ENCODE results near the gene ANKRD30A. TPM values are rescaled to one million over a fixed set of nuclear protein-coding genes. Genes with fewer than 3 reads are reported as not detected.

ANKRD30A gene
- total RNA-seq, 3 donors from 2014 or later, result not detected

DNA sequence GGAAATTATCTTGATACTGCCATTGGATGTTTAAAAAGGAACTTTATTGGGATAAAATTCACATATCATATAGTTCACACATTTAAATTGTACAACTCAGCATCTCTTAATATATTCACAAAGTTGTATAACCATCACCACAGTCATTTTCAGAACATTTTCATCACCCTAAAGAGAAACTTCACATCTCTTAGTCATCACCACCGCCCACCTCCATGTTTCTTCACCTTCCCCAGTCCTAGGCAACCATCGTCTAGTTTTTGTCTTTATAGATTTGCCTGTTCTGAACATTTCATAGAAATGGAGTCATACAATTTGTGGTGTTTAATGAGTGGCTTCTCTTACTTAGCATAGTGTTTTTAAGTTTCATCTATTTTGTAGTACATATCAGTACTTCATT, 96.6 kb downstream of the ANKRD30A start:
- ATAC-seq, result no peak
- H3K4me3 ChIP-seq, result no peak overlapping the region

DNA sequence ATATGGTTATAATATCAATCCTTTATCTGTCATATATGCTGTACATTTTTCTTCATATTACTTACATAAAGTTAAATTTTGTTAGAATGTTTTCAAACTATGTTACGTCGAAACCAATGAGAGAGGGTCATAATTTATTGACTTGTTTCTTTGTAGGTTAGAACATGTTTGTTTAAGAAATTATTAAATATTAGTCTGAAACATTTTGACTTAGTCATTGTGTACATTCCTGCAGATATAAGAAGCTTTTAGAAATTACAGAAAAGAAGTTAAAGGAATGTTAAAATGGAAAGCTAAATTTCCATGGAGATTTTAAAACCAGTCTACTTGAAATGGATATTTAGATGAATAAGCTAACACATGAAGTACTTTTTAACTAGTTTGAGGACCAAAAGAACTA, 99.8 kb downstream of the ANKRD30A start:
- ATAC-seq (no peak), DNase-seq (no peak)
- no peaks in the 10 kb centered on the region for H3K4me1 ChIP-seq (ENCODE audit: low read depth)
- H3K36me3 ChIP-seq (ENCODE audit: low read depth), result no peaks in the 10 kb centered on the region
- intact Hi-C loops (cut with DNase I, micrococcal nuclease), result no loop called here
- TF ChIP-seq, protein P1, sequence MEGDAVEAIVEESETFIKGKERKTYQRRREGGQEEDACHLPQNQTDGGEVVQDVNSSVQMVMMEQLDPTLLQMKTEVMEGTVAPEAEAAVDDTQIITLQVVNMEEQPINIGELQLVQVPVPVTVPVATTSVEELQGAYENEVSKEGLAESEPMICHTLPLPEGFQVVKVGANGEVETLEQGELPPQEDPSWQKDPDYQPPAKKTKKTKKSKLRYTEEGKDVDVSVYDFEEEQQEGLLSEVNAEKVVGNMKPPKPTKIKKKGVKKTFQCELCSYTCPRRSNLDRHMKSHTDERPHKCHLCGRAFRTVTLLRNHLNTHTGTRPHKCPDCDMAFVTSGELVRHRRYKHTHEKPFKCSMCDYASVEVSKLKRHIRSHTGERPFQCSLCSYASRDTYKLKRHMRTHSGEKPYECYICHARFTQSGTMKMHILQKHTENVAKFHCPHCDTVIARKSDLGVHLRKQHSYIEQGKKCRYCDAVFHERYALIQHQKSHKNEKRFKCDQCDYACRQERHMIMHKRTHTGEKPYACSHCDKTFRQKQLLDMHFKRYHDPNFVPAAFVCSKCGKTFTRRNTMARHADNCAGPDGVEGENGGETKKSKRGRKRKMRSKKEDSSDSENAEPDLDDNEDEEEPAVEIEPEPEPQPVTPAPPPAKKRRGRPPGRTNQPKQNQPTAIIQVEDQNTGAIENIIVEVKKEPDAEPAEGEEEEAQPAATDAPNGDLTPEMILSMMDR (IDR thresholded peaks at IDR 0.05), result no peak
- H3K9me3 ChIP-seq, result peaks cover 42% of the 10 kb centered on the region
- H3K4me3 ChIP-seq, result no peak overlapping the region

More for the DNA sequence above, 96.6 kb downstream of the ANKRD30A start:
- DNase-seq, result no peak
- intact Hi-C loops (cut with DNase I, micrococcal nuclease), result no loop called here
- H3K36me3 ChIP-seq (ENCODE audit: low read depth), result no peaks in the 10 kb centered on the region
- H3K4me1 ChIP-seq (ENCODE audit: low read depth), result no peaks in the 10 kb centered on the region
- peaks cover 31% of the 10 kb centered on the region for H3K9me3 ChIP-seq
- TF ChIP-seq, protein P1 (IDR thresholded peaks at IDR 0.05), result no peak

DNA sequence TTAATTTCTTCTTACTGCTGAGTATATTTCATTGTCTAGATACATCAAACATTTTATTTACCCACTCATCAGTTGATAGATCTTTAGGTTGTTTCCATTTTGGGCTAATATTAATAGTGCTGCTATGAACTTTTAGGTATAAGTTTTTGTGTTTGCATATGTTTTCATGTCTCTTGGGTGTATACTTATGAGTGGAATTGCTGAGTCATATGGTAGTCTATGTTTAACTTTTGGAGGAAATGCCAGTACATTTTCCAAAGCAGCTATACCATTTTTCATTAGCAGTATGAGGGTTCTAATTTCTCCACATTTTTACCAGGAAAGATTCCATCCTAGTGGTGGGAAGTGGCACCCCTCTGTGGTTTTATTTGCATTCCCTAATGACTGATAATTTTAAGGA, 101.1 kb downstream of the ANKRD30A start:
- Histone ChIP-seq H3K4me3 (no peak overlapping the region), H3K36me3 (ENCODE audit: low read depth) (no peaks in the 10 kb centered on the region), H3K9me3 (peaks cover 47% of the 10 kb centered on the region), H3K4me1 (ENCODE audit: low read depth) (no peaks in the 10 kb centered on the region)
- TF ChIP-seq, protein P1 (IDR thresholded peaks at IDR 0.05), result no peak
- ATAC-seq (no peak), DNase-seq (no peak)
- intact Hi-C loops (cut with DNase I, micrococcal nuclease), result no loop called here

DNA sequence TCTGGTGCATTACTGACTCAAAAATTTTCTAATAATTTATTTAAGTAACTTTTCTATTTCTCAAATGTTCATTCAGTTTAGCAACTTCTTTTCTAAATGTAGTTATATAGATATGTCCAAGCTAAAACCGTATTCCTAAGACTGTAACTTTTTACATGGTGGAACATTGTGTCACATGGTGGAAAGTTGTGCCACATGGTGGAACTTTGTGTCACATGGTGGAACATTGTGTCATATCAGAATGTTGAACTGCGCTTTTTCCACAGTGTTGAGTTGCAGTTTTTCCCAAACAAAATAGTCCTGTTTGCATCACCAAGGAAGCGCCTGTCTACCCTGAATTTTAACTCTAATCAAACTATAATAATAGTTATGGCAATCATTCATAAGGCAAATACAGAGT, 109.3 kb downstream of the ANKRD30A start:
- Histone ChIP-seq H3K4me1 (ENCODE audit: low read depth) (no peaks in the 10 kb centered on the region), H3K4me3 (no peak overlapping the region), H3K36me3 (ENCODE audit: low read depth) (no peaks in the 10 kb centered on the region), H3K9me3 (peaks cover 36% of the 10 kb centered on the region)
- no peak for ATAC-seq
- intact Hi-C loops (cut with DNase I, micrococcal nuclease), result no loop called here
- no peak for DNase-seq
- TF ChIP-seq, protein P1 (IDR thresholded peaks at IDR 0.05), result no peak

DNA sequence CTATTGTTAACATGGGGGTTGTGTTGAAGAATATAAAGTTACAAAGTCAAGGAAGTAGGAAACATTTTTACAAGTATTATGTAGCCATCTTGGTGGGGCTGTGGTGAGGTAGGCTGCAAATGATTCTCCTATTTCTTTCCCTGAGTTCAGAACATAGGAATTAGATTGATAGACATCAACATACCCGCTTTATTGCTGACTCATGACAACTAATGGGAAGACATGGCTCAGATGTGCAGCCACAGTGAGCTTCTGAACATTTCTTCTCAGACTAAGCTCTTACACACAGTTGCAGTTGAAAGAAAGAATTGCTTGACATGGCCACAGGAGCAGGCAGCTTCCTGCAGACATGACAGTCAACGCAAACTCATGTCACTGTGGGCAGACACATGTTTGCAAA, 110.7 kb downstream of the ANKRD30A start:
- TF ChIP-seq, protein P1 (IDR thresholded peaks at IDR 0.05), result no peak
- no peak for DNase-seq
- ATAC-seq, result no peak
- no peaks in the 10 kb centered on the region for H3K4me1 ChIP-seq (ENCODE audit: low read depth)
- peaks cover 41% of the 10 kb centered on the region for H3K9me3 ChIP-seq
- no peak overlapping the region for H3K4me3 ChIP-seq
- H3K36me3 ChIP-seq (ENCODE audit: low read depth), result no peaks in the 10 kb centered on the region
- intact Hi-C loops (cut with DNase I, micrococcal nuclease), result no loop called here

DNA sequence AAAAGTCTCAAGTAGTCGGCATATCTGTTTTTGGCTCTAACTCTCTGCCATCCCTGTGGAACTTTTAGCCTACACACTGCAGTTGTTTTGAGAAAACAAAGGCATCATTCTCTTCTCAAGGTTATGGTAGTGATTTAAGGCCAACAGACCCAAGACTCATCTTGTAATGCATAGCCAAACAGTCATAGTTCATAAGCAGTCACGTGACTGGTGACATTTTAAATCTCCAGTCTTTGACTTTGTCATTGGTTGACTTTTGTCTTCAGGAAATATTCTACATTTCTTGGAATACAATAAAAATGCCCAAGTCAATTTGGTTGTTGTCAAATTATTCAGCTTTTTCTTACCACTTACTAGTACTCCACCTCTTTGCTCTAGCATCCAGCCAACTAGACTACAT, 114.8 kb downstream of the ANKRD30A start:
- Histone ChIP-seq H3K4me1 (ENCODE audit: low read depth) (no peaks in the 10 kb centered on the region), H3K4me3 (no peak overlapping the region), H3K9me3 (peaks cover 34% of the 10 kb centered on the region), H3K36me3 (ENCODE audit: low read depth) (no peaks in the 10 kb centered on the region)
- TF ChIP-seq, protein P1 (IDR thresholded peaks at IDR 0.05), result no peak
- ATAC-seq (no peak), DNase-seq (no peak)
- intact Hi-C loops (cut with DNase I, micrococcal nuclease), result no loop called here
